GM18502 (cell line): ENCODE data around the gene GSTA2.
"Not testable (repeated sequence)": the region's sequence is repeated elsewhere in the genome, so short reads cannot be mapped to it uniquely, and the experiment has no call there.

Source experiments
- ATAC-seq: cut with Tn5 transposase; IDR thresholded peaks from one replicate; pipeline ENCODE4 v1.9.1; 2021; ENCODE audit warnings: mild to moderate bottlenecking; ENCODE audit not compliant: unreplicated experiment, poor library complexity

Gene GSTA2

DNA sequence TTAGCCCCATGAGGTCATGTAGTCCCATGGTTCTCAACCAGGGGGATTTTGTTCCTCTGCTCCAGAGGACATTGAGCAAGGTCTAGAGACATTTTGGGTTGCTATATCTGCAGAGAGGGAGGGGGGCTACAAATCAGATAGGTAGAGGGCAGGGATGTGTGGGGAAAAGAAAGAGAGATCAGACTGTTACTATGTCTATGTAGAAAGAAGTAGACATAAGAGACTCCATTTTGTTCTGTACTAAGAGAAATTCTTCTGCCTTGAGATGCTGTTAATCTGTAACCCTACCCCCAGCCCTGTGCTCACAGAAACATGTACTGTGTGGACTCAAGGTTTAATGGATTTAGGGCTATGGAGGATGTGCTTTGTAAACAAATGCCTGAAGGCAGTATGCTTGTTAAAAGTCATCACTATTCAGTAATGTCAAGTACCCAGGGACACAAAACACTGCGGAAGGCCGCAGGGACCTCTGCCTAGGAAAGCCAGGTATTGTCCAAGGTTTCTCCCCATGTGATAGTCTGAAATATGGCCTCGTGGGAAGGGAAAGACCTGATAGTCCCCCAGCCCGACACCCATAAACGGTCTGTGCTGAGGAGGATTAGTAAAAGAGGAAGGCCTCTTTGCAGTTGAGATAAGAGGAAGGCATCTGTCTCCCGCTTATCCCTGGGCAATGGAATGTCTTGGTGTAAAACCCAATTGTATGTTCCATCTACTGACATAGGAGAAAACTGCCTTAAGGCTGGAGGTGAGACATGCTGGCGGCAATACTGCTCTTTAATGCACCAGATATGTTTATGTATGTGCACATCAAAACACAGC lies 1.4 kb downstream of the GSTA2 start:
- not testable (repeated sequence) for ATAC-seq

DNA sequence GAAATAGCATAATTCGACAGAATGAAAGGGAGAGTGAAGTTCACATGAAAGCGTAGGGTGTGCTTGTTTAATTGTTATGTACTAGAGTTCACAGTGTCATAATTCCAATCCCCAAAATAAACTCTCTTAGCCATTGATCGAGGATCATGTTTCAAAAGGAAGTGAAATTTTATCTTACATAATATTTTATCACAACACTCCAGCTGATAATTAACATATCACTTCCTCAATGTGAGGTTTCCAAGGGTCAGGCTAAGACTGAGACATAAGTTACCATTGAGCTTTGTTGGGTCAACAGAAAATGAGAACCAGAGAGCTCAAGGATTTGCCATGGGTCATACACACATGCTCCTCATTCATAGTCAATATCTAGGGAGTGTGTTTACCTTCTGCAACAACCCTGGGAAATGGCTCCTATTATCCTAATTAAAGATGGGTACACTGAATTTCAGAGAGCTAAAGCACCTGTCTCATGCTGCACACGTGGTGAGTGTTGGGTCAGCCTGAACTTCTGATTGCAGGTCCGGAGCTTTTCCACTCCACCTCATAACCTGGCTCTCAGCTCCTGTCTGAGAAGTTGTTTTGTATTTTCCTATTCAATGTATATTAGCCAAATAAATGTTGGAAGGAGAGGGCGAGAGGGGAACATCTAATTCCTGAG lies 3.0 kb downstream of the GSTA2 start:
- ATAC-seq: no peak

DNA sequence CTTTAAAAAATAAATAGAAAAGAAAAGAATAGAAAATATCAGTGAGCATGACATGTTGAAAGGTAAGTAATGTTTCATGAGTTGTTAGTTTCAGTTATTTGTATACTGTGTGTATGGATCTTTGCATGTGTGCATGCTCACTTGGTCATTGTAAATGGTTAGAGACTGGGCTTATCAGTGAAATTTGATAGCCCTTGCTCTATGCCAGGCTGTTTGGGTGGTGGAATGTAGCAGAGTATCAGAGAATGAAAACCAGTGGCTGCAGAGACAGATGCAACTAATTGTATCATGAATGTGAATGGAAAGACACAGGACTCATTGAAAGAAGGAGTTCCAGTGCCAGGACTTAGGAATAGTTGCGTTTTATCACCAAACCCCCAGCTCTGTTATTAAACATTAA lies 4.2 kb downstream of the GSTA2 start:
- no peak for ATAC-seq

DNA sequence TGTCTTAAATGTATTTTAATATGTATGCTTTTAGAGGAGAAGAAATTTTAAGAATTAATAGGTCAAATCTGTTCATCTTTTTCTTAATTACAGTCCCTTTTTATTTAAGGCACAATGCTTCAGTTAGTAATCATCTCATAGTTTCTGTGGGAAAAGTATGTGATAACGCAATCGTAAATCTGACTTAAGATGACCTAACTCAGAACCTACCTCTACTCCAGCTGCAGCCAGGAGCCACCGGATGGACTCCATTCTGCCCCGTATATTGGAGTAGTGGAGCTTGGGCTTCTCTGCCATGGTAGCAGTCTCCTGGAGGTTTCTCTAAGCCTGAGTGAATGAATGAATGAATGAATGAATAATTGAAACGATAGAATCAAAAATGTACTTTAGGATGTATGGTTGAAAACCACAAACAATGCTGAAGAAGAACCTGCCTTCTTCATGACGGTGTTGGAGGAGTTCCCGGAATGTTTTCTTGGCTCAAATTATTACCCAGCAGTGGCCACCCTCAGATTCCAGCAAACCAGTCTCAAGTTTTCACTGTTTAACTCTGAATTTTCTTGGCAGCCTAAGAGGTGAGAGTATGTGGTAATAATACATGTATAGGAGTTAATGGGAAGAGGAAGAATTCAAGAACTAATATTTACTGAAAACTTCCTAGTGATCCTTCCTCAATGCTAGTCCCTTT lies 5.5 kb downstream of the GSTA2 start:
- not testable (repeated sequence) for ATAC-seq

DNA sequence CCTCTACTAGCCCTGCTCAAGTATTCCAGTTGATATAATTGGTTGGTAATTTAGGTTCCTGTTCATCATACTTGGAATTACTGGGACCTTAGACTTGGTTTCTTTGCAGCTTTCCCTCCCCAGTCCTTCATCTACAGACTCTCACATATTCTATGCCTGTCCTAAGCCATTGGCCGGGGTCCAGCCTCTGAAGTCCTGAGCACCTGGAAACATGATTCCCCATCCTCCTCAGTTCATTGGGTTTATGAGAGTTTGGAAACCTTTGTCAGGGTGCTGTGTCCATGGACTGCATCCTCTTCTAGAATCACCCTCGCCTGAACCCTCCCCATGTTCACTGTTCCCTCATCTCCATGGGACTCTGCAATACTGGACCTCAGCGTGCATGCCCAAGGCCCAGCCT lies 8.8 kb downstream of the GSTA2 start:
- ATAC-seq: no peak

DNA sequence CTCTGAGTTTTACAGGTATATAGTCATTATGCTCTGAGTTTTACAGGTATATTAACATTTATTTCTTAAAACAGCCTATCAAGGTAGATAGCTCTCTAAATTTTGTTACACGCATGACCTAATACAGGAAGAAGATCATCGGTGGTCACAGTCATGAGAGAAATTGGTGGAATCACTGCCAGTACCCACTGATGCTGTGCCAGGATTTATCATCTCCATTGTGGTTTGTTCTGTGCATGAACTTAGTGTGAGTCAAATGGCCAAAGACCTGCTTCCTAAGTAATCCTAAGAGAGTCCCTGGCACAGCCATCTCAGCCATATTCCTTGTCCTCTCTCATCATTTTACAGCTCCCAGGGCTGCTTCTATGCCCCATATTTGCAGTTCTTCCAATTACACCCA lies 10.1 kb downstream of the GSTA2 start:
- not testable (repeated sequence) for ATAC-seq

DNA sequence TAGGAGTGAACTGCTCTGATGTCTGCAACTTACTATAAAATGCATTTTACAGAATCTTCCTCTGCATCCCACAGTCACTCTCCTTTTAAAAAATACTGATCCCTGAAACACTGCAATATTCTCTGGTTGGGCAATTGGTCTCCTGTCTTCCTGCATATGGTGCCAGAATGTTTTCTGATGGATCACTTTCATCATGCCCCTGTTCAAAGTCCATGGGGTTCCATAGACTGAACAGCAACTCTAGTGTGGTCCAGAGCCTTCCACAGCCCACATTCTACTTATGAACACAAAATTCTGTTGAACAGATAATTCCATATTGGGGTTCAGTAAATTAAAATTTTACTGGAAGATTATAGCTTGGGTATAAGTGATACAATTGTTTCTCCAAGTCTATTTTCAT lies 11.0 kb downstream of the GSTA2 start:
- ATAC-seq: no peak

DNA sequence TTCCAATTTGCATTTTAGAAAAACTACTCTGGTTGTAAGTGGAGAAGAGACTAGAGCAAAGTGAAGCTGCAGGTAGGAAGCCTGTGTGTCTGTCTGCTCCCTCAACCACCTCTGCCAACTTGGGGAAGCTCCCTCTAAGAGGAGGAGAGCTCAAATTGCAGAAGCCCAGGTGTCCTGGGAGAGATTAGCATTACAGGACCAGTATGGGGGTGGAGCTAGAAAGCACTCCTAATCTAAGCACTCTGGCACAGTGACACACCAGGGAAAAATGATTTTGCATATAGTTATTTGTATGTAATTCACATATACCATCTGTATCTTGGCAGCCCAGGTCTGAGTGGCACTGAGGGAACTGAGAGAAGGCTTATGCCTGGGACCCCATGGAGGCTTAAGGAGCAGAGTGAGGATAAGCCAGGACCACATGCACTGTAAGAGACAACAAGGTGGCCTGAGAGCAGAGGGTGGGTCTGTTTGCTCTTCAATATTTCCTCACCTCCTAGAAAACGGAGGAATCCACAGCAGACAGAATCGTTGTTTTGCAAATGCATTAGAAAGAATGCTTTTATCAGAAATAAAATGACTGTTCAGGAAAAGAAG lies 13.6 kb downstream of the GSTA2 start:
- no peak for ATAC-seq

DNA sequence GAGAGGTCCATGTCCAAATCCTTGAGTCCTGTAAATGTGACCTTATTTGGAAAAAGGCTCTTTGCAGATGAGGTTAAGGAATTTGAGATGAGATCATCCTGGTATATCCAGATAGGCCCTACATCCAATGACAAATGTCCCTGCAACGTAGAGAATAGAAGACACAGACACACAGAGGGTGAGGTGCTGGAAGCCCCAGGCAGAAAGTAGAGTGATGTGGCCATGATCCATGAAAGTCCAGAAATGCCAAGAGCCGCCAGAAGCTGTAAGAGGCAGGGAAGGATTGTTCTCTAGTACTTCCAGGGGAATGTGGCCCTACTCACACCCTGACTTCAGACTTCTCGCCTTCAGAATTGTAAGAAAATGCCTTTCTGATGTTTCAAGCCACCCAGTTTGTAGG lies 16.0 kb downstream of the GSTA2 start:
- not testable (repeated sequence) for ATAC-seq

DNA sequence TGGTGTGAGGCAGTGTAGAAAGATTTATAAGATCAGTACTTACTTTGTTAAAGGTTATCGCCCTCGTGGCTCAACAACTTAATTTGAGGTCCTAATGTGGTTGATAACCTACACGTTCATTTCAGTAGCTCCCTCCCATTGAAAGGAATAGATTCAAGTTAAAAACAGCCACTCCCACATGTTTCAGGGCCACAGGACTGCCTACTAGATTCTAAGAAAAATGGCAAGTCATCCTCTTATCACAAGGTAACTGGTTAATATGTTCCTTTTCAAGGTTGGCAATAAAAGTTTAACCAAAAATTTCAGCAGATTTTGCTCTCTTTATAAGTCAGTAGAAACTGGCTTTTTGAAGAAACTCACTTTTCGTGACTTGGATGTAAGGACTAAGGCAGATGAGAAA lies 17.1 kb downstream of the GSTA2 start:
- no peak for ATAC-seq

DNA sequence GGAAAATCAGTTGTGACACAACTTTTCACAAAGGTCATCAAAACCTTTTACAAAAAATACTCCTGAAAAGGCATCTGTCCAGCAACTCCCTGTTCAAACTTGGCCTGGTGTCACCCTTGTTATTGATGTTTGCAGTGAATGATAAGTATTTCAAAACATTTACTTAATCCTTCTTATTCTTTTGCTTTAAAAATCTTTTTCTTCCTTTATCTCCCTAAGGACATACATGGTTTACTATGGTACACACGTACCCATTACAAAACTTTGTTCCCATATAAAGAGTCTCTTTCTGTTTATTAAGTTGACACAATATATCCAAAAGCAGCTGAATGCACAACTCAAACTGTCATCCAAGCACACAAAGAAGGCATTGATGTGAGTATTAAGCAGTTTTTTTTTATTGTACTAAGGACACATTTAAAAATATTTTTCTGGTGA lies 17.5 kb downstream of the GSTA2 start:
- ATAC-seq: no peak

DNA sequence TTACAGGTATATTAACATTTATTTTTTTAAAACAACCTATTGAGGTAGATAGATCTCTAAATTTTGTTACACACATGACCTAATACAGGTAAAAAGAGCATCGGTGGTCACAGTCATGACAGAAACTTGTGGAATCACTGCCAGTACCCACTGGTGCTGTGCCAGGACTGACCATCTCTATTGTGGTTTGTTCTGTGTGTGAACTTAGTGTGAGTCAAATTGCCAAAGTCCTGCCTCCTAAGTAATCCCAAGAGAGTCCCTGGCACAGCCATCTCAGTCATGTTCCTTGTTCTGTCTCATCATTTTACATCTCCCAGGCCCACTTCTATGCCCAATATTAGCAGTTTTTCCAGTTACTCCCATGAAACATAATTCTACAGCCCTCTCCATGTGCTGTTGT lies 21.4 kb downstream of the GSTA2 start:
- ATAC-seq: no peak

DNA sequence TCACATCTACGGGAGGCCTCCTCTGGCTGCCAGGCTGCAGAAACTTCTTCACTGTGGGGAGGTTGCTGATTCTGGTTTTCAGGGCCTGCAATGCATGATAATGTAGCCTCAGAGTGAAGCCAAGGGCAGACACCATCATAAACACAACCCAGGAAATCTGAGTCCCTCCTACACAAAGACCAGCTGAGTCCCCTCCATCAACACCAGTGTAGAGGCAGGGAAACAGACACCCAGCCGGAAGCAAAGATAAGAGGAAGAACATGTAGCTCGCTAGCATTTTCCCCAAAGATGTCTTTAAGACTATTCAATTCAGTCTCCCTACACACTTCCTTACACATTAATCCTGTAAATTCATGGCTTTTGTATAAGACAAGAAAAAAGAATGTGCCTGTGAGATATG lies 23.6 kb downstream of the GSTA2 start:
- ATAC-seq: no peak

DNA sequence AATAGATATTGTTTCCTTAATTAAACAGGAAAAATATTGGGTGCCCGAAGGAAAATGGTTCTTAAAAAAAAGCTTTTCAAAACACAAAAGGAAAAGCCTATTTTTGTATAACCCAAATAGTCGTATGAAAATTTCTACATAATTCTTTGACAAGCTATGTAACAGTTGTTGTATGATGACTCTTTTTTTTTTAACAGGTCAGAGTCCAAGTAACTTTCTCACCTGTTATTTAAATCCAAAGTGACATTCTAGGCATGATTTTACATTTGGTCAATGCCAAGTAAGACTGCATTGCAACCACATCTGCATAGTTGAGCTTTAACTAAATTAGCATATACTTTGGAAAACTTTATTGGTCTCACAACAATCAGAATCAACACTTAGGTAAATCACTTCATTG lies 24.1 kb downstream of the GSTA2 start:
- ATAC-seq: no peak

DNA sequence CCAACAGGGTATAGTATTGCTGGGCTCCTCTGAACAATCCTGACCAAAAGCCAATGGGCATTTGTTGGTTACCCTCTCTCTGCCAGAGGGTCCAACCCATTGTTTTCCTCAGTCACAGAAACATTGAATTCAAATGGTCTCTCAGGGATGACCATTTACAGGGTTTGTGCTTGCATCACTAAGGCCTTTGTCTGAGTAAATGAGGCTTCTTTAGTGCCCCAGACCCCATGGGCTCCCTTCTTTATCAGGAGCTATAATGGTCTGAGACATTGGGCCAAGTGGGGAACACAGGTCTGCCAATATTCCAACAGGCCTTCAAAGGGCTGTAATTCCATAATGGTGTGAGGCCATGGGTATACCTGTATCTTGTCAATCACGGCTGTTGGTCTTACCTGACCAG lies 27.1 kb downstream of the GSTA2 start:
- no peak for ATAC-seq

DNA sequence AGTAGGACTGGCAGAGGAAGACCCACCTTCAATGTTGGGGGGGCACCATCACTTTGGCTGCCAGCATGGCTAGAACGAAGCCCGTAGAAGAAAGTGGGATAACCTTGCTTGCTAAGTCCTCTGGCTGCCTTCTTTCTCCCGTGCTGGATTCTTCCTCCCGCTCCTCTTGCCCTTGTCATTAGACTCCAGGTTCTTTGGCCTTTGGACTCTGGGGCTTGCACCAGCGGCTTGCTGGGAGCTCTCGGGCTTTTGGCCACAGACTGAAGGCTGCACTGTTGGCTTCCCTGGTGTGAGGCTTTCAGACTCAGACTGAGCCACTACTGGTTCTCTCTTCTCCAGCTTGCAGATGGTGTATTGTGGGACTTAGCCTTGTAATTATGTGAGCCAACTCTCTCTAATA lies 28.2 kb downstream of the GSTA2 start:
- ATAC-seq: no peak

DNA sequence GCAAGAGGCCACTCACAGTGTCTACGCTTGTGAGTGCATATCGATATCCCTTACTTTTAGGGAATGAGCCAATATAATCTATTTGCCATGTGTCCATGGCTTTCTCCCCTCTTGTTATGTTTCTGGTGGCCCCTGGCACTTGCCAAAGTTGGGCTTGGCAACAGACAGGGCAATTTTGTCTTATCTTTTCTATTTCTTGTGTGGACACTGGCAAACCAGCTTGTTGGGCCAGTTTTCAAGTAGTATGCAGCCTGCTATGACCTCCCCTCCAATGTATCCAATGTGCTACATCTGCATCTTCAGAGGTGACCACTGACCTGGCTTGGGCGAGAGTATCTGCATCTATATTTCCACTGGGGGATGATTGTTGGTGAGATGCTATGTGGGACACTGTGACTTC lies 29.2 kb downstream of the GSTA2 start:
- ATAC-seq: no peak

DNA sequence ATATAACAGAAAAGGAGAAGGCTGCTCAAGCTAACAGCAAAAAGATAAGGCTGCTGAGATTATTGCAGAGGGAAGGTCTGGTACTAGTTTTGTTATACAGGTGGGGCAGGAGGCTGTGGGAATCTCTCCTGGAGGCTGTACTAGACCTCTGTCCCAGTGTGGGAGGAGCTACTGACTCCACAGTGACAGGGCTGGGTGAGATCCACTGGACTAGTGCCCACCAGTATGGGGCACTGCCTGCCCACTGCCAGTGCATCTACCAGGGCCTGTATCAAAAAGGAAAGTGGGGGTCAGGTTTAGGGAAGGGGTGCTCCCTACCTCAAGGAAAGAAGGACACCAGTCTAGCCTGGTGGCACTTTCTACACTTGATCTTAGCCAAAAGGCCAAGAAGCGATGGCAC lies 30.1 kb downstream of the GSTA2 start:
- ATAC-seq: no peak

DNA sequence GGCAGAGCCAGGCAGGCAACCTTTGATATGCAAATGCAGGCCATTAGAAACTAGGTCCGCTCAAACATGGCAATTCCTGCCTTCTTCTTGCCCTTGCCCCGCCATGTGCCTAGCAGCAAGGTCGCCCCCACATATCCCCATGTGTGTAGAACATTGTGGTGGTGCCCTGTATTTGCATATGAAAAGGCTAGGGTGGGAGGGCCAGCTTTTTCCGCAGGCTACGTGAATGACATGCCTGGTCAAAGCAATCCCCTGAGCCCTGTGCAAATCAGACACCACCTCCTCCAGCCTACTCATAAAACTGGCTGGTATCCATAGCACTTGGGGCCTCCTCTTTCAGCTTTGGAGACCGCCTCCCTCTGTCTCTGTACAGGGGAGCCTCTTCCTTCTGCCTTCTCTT lies 31.6 kb downstream of the GSTA2 start:
- no peak for ATAC-seq

DNA sequence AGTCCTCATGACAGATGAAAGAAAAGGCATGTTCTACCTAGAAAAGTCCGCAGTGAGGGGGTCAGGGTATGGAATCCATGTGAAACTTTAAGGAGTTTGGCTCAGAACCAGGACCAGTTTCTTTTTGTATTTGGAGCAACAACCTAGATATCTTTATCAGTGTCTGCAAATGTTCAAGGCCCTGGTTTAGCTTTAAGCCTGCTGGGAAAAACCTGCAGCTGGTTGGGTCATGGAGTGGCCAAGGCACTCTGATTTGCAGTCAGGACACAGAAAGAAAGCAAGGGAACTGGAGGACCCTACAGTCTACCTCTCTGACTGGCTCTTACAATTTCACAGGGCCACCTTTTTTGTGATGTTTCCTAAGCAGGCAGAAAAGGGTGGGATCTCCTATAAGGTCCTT lies 33.7 kb downstream of the GSTA2 start:
- ATAC-seq: no peak

DNA sequence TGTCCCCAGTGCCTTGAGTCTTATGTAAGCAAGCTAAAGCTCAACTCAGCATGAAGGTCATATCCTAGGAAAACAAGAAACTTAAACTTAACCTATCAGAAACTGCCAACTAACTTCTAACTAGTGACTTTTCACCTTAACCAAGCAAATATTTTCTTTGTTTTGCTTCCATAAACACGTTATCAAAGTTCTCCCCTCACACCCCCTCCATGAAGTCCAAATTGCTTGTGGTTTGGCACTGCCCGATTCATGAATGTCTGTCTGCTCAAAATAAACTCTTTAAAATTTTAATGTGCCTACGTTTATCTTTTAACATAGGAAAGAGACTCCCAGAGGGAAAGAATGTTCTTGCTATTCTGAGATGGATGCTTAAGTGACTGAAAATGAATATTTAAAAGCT lies 34.9 kb downstream of the GSTA2 start:
- no peak for ATAC-seq
